ENCODE results near the gene TOMM7.
"Not testable (repeated sequence)": the region's sequence is repeated elsewhere in the genome, so short reads cannot be mapped to it uniquely, and the experiment has no call there.

The TOMM7 gene

DNA sequence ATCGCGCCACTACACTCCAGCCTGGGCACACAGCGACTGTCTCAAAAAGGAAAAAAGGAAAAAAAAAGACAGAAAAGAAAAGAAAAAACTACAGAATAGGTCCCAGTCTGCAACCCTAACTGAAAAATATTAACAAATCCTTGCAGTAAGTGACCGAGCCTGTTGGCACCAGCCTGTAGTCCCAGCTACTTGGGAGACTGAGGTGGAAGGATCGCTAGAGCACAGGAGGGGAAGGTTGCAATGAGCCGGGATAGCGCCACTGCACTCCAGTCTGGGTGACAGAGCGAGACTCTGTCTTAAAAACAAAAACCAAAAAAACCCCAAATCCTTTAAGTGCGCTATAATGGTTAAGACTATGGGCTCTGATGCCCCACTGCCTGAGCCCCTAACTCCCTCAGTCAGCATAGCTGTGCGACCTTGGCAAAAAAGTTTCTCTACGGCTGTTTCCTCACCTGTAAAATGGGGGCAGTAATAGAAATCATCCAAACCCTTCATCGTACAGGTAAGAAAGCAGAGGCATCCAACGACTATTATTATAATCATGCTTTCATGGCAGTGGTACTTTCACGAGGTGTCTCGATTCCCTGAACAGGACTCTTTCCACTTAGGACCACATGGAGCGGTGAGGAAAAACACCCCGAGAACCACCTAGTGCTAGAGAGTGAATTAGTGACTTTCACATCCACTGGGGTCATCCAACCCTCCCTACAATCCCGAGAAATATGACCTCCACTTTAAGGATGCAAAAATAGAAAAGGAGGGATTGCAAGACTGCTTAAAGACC lies 755 bp downstream of the TOMM7 start:
- DNase-seq (ENCODE audit: low spot score): no peak

DNA sequence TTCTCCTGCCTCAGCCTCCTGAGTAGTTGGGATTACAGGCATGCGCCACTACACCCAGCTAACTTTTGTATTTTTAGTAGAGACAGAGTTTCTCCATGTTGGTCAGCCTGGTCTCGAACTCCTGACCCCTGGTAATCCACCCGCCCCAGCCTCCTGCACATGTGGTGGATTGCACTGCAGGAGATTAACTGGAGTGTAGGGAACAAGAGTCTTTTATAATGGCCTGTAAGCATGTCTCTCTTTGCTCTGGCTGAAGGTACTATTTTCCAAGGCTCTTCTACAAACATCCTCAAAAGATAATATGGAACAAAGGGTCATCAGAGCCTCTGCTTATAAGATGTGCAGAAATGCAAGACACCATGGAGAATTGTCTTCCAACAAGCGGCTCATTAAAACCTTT lies 3.2 kb downstream of the TOMM7 start:
- no peak for DNase-seq (ENCODE audit: low spot score)

DNA sequence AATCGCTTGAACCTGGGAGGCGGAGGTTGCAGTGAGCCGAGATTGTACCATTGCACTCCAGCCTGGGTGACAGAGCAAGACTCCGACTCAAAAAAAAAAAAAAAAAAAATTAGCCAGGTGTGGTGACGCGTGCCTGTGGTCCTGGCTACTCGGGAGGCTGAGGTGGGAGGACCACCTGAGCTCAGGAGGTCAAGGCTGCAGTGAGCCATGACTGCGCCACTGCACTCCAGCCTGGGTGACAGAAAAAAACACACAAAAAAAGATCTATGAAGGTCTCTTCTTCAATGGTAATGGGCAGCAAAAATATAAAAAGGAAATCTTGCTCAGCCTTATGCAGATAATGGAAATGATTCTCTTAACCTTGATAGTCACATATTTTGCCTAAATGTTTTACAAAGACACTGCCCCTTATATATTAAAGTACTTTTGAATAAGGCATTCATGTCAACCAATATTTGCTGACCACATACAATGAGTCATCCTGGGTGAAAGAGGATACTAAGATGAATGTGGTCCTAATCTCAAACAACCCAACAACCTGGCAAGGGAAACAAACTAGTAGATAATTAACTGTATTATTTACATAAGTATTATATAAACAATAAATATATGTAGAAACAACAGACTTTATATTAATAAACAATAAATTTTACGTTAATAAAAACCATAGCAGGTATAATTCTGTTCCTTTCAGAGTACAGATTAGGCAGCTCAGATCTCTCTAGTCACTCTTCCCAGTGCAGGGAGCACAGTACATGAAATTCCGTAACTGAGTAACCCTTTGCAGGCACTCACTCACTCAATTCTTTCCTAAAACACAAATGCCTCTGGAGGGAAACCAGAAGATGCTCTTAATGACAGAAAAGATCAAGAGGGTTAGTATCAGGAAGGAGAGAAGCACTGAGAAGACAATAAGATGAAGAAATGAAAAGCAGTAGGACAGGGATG lies 8.1 kb downstream of the TOMM7 start:
- DNase-seq (ENCODE audit: low spot score): peak; percentile 61

DNA sequence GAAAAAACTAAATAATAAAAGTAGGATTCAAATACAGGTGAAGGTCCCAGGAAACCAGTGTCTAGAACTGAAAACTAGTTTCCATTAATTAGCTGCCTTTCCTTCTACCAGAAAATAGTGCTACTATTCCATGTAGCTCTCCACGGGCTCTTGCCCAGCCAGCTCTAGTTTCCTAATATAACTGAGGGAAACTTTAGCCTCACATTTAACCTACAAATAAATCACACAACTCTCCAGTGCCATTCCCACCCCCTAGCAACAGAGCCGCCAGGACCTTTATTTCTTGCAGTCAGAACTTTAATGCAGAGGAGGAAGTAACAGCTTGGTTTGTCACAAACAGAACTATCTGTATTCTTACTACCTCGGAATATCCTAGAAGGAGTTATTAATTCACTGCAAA lies 10.3 kb downstream of the TOMM7 start:
- DNase-seq (ENCODE audit: low spot score): no peak

DNA sequence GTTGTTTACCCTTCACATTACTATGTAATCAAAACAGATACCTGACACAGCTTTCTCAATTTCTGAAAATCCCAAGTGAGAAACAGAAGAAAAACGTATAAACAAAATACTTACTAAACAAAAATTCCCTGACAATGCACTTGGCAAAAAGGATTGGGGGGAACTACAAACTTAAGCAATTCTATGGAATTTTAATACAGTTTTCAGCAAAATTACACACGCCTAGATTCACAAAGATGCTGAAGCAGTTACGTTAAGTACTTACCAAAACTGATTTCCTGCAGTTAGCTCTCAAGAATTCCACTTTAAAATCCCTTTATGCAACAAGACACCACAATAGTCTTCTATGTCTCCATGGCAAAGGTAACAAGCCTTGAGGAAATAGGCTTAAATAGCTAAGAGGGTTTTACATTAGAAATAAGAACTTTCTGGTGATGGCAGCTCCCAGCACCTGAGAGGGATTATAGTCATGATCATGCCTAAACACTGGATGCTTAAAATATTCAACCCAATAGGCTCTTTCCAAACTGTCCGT lies 10.8 kb downstream of the TOMM7 start:
- no peak for DNase-seq (ENCODE audit: low spot score)

DNA sequence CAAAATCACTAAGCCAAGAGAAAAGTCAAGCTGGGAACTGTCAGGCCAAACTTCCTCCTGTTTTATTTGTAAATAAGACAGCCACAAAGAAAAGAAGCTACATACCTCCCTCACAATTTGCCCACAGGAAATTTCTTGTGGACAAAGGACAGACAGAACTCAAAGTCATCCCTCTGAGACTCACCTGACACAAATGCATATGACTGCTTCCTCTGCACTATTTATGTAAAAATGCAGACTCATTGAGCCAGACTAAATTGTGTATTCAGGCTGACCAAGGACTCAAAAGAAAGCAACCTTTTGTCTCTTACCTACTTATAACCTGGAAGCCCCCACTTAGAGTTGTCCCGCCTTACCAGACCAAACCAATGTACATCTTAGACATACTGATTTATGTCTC lies 11.8 kb downstream of the TOMM7 start:
- DNase-seq (ENCODE audit: low spot score): no peak

DNA sequence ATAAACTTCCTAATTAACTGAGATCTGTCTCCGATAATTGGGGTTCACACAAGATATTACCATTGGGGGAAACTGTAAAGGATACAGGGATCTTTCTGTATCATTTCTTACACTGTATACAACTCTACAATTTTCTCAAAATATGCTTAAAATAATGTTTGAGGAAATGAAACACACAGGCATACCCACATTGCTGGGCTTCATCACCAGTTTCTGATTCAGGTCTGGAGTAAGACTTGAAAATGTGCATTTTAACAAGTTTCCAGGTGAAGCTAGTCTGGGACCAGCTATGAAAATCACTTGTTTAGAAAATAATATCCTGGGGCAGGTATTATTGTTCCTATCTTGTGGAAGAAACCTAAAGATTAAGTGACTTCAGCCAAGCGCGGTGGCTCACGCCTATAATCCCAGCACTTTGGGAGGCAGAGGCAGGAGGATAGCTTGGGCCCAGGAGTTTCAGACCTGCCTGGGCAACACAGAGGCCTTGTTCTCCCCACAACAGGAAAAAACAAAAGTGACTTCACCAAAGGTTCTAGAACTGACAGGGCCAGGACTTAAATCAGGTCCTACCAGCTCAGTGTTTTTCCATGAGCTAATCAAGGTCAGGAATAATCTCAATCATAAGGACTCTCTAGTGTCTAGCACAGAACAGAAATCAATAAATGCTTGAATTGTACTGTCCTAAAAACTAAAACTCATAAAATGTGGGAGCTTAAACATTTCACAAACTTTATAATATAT lies 12.6 kb downstream of the TOMM7 start:
- DNase-seq (ENCODE audit: low spot score): no peak

DNA sequence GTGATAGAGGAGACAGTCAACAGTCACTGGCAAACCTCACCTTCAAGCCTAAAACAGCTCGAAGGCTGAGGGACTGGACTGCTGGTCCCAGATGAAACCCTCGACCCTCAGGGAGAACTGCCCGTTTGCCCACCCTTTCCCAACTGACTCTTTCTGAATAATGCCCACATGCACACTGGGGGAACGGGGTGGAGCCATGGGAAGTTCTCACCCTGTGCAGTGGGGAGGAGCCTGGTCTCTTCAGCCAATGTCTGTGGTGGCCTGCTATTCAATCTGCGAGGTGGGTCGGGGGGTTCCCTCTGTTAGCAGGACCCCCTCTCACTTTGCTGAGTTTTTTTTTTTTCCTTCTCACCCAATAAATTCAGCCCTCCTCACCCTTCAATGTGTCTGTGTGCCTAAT lies 14.5 kb downstream of the TOMM7 start:
- no peak for DNase-seq (ENCODE audit: low spot score)

DNA sequence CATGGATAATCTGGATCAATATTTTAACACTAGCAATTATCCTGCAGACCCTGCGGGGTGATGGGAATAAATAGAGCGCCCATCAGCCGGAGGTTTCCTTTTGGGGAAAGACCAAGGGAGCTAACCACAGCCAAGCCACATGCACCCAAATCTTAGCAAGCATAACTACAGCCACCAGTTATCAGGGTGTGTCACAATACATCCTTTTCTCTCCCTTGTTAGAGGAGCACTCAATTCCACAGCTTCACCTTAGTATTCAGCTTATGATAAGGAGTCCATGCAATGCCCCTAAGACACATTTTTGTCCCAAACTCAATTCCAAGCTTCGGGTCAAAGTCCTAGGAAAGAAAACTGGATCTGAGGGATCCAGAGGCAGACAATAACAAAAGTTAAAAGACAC lies 15.9 kb downstream of the TOMM7 start:
- no peak for DNase-seq (ENCODE audit: low spot score)

DNA sequence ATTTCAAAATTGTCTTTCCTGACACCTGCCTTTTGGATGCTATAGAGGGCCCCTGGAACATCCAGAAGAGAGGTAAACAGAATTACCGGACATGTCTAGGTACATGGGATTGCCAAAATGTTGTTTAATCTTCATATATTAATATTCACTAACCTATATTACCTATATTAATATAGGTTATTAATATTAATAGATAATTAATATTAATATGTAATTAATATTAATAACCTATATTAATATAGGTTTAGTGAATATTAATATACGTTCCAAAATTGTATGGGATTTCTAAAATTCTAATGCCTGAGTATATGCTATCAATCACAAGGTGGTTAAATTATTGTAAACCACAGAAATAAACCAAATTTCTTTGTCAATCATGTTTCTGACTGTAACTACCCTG lies 17.4 kb downstream of the TOMM7 start:
- DNase-seq (ENCODE audit: low spot score): no peak

DNA sequence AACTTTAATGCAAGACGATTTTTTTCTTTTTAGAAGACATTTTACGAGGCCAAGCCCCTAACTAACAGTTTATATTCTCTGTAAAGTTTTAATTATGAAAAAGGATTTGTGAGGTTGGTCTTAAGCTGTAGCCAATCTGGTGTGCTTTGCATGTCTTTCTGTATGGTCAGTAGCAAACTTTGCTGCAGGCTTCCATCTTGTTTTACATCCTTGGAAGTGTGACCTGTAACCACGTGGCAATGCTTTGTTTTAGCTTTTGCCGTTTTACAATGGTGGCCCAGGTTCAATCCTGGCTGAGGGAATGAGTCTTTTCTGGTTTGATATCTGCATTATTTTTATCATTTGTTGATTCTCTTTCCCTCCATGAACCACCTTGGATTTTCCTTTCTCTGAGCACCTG lies 19.8 kb downstream of the TOMM7 start:
- DNase-seq (ENCODE audit: low spot score): not testable (repeated sequence)

DNA sequence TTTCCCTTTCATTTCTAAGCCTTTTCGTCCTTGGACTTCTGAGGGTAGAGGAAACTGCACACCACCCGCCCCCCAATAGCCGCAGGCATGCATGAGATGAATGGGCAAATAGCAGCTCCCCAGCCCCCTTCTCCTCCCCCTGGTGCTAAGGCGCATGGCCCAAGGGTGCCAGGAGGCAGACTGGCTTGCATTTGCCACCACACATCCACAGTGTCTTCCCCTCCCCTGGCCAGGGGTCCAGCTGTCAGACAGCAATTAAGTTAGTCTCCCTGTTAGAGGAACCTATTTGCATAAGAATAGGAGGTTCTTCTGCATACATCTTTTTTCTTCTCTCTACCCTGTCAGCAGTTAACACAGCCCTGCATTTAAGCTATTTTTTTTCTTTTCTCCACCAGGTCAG lies 20.2 kb downstream of the TOMM7 start:
- DNase-seq (ENCODE audit: low spot score): no peak

DNA sequence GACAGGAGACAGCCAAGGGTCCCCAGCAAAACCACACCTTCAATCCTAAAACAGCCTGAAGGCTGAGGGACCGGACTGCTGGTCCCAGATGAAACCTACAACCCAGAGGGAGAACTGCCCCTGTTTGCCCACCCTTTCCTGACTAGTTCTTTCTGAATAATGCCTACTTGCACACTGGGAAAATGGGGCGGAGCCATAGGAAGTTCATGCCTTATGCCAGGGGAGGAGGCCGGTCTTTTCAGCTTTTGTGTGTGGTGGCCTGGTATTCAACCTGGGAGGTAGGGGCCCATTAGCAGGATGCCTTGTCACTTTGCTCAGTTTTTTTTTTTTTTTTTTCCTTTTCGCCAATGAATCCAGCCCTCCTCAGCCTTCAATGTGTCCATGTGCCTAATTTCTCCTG lies 20.7 kb downstream of the TOMM7 start:
- no peak for DNase-seq (ENCODE audit: low spot score)

DNA sequence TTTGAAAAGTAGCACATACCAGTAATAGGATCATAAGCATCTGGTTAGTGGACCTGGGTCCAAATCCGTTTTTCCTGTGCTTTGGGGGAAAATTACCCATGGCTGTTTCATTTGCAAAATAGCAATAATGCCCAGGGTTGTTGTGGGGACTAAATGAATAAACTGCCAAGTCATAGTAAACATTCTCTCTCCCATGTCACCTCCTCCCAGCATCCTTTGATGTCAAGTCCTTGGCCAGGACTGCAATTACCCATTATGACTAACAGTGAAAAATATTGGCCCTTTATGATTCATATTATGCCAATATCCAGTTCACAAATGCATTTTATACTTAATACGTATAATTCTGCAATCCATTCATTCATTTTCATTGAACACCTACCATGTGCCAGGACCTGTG lies 23.0 kb downstream of the TOMM7 start:
- DNase-seq (ENCODE audit: low spot score): no peak

DNA sequence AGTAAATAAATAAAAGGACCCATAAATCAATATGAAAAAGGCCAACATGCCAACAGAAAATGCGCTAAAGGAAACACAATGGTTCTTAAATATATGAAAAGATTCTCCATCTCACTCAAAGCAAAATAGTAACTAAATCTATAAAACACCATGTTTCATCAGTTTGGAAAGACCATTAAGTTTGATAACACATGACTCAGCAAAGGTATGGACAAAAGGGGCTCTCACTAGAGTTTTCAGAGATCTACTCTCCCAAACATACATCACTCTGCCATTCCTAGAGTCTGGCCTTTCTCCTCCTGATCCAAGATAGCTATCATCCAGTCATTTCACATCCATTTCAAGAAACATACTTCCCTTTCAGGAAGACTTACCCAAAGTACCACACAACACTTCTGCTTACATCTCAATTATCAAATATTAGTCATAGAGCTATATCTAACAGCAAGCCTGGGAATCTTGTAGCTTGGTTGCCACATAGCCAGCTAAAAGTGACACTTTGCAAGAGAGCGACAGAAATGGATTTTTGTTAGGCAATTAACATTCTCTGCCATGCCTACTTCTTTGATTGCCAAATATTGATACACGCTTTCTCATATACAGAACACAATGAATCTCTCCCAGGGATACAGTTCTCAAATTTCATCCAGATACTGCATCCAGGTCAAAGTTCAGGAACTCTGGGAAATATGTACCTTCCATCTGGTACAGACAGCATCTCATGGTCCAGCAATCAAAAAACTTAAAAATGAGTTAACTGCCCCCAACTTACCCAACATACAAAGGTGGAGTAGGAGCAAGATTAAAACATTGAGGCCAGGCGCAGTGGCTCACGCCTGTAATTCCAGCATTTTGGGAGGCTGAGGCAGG lies 28.8 kb downstream of the TOMM7 start:
- no peak for DNase-seq (ENCODE audit: low spot score)

DNA sequence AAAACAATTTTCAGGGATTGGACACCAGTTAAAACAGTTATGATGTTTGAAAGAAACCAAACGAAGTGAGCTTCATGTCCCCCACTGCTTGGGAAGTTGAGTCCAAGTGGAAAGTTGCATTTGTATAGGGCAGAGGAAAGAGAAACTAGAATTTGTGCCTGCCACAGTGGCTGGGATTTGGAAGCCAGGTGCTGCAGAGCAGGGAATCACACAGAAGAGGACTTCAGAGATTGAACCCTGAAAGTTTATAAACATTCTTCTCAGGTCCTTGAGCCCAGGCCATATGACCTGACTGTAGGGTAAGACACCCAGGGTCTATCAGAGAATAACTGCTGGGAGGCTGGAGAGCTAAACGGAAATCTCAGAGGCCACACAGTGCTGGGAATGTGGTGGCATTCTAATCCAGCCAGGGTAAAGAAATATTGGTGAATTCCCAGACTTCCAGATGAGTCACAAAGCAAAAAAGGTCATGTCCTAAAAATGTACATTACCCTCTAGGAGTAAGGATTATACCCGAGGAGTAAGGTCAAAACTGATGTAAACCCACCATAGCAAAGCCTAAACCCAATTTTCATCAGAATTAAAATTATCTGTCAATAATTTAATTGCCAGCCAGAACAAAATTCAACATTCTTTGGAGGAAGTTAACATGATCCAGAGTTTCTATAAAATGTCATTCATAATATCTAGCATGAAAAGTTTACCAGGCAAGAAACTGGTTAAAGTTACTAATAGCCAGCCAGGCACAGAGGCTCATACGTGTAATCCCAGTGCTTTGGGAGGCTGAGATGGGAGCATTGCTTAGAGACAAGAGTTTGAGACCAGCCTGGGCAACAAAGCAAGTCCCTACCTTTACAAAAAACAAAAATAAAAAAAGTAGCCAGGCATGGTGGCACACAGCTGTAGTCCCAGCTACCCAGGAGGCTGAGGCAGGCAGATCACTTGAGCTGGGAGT lies 31.2 kb downstream of the TOMM7 start:
- DNase-seq (ENCODE audit: low spot score): peak; percentile 49

DNA sequence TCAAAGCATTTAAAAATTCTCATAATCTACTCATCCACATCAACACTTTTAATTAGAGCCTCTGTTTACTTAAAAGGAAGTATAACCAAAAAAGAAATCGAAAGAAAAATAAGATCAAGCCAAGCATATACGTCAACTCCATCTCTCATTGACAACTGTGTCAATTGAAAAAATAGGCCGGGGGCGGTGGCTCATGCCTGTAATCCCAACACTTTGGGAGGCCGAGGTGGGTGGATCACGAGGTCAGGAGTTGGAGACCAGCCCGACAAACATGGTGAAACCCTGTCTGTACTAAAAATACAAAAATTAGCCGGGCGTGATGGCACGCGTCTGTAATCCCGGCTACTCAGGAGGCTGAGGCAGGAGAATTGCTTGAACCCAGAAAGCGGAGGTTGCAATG lies 32.0 kb downstream of the TOMM7 start:
- not testable (repeated sequence) for DNase-seq (ENCODE audit: low spot score)

DNA sequence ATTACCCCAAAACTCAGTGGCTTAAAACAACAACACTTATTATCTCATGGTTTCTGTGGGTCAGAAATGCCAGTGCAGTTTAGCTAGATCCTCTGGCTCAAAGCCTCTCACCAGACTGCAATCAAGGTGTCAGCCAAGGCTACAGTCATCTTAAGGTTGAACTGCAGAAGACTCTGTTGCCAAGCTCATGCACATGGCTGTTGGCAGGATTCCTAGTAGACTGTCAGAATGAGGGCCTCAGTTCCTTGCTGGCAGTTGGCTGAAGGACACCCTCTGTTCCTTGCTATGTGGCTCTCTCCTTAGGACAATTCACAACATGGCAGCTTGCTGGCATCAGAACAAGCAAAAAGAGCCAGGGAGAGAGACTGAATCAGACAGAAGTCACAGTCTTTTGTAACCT lies 34.7 kb downstream of the TOMM7 start:
- DNase-seq (ENCODE audit: low spot score): no peak

DNA sequence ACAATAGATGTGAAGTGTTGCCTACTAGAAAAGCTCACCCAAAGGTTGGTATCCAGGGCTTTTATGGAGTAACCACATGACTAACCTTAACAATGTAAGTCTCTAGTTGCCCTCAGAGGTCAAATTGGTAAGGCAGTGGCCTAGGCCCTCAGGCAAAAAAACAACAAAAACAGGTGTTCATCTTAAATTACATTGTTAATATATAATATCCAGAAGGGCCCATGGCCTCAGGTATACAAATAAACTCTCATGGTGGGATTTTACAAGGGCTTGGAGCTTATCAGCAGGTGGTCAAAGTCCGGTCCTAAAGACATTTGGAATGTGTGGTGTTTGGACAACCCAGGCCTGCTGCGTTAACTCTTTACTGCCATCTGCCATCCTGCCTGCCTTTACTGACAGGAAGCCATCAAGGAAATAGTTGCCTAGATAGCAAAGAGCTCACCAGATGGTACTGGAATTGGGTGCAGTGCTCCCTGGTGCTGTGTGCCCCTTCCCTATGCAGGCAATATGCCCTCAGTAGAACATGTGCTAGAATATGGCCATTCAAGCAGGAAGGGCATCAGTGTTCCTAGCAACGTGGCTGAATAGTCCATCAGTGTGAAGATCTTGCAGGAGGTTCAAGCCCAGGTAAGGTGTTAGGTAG lies 36.2 kb downstream of the TOMM7 start:
- DNase-seq (ENCODE audit: low spot score): no peak

DNA sequence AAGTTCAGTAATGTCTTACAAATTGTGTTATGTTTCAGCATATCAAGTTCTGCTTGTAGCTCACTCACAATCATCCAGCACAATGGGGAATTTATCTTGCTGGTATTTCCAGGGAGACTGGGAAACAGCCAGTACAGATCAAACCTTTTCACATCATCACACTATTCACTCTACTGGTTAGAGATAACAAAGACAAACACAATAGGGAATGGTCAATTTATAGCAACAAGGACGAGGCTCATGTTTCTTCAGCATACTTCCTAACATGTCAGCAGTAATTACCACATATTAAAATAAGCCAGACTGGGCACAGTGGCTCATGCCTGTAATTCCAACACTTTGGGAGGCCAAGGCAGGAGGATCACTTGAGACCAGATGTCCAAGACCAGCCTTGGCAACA lies 38.3 kb downstream of the TOMM7 start:
- DNase-seq (ENCODE audit: low spot score): no peak
